Measurements from ENCODE around the gene PCGF6. TPM values are rescaled to one million over a fixed set of nuclear protein-coding genes. Genes with fewer than 3 reads are reported as not detected.

The PCGF6 gene
- total RNA-seq, 2 experiments from 2014 or later, result 12.3 to 16.0 TPM

- no peak overlapping the region for H2AFZ ChIP-seq (ENCODE audit: low read length)
- H3K9me2 ChIP-seq (ENCODE audit: insufficient read depth, low read length), result no peaks in the 10 kb centered on the region
- TF ChIP-seq EZH2phosphoT487 (IDR thresholded peaks at IDR 0.05; ENCODE audit: borderline replicate concordance, low read depth, low read length), result no peak
- TF ChIP-seq, protein P1, sequence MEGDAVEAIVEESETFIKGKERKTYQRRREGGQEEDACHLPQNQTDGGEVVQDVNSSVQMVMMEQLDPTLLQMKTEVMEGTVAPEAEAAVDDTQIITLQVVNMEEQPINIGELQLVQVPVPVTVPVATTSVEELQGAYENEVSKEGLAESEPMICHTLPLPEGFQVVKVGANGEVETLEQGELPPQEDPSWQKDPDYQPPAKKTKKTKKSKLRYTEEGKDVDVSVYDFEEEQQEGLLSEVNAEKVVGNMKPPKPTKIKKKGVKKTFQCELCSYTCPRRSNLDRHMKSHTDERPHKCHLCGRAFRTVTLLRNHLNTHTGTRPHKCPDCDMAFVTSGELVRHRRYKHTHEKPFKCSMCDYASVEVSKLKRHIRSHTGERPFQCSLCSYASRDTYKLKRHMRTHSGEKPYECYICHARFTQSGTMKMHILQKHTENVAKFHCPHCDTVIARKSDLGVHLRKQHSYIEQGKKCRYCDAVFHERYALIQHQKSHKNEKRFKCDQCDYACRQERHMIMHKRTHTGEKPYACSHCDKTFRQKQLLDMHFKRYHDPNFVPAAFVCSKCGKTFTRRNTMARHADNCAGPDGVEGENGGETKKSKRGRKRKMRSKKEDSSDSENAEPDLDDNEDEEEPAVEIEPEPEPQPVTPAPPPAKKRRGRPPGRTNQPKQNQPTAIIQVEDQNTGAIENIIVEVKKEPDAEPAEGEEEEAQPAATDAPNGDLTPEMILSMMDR (conservative IDR thresholded peaks at IDR 0.05; ENCODE audit: low read length), result no peak
- H4K20me1 ChIP-seq (ENCODE audit: insufficient read depth, low read length), result no peaks in the 10 kb centered on the region
- no peak overlapping the region for H3K4me2 ChIP-seq (ENCODE audit: low read length)
- DNase-seq (ENCODE audit: low spot score), result no peak
- POLR2A ChIA-PET, result no interaction called here
- intact Hi-C loops (cut with micrococcal nuclease; ENCODE audit: unreplicated experiment), result no loop called here
- H3K27ac ChIP-seq (ENCODE audit: low read depth, low read length, poor library complexity, severe bottlenecking), result no peak overlapping the region
- CTCF ChIA-PET (ENCODE audit: unreplicated experiment), result no interaction called here
- H3K36me3 ChIP-seq (ENCODE audit: insufficient read depth, low read length), result no peaks in the 10 kb centered on the region
- no peaks in the 10 kb centered on the region for H3K4me1 ChIP-seq (ENCODE audit: insufficient read depth, low read length, poor library complexity, severe bottlenecking)
- no peak overlapping the region for H3K4me3 ChIP-seq (ENCODE audit: low read depth, low read length, poor library complexity, severe bottlenecking)
- no TSS peak for BruUV-seq (replicated peaks)
- no peaks in the 10 kb centered on the region for H3K9me3 ChIP-seq (ENCODE audit: low read length)
- H3K79me2 ChIP-seq (ENCODE audit: insufficient read depth, low read depth, low read length), result no peaks in the 10 kb centered on the region
Observed at GRCh38 chr10:103282961-103283360, 68.0 kb downstream of the PCGF6 start.

DNA sequence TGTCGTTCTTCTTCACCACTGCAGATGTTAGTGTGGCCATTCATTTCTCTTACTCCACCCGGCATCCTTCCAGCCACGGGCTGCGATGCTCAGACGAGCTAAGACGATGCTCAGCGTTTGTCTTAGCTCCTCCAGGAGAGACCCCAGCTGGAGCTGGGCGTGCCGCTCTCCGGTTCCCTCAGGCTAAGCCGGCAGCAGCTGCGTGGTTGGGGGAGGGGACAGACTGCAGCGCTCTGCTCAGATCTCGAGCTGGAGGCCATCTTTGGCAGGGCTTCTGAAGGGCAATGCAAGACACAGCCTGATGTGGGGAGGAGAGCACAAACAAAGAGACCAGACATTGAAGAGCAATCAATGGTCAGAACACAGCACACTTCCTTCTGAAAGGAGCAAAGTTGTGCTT, 69.2 kb downstream of the PCGF6 start:
- Histone ChIP-seq H3K9me3 (ENCODE audit: low read length) (no peaks in the 10 kb centered on the region), H3K4me1 (ENCODE audit: insufficient read depth, low read length, poor library complexity, severe bottlenecking) (no peaks in the 10 kb centered on the region), H3K4me2 (ENCODE audit: low read length) (no peak overlapping the region), H3K9me2 (ENCODE audit: insufficient read depth, low read length) (no peaks in the 10 kb centered on the region), H3K4me3 (ENCODE audit: low read depth, low read length, poor library complexity, severe bottlenecking) (no peak overlapping the region), H3K27ac (ENCODE audit: low read depth, low read length, poor library complexity, severe bottlenecking) (no peak overlapping the region), H3K79me2 (ENCODE audit: insufficient read depth, low read depth, low read length) (no peaks in the 10 kb centered on the region), H2AFZ (ENCODE audit: low read length) (no peak overlapping the region), H3K36me3 (ENCODE audit: insufficient read depth, low read length) (no peaks in the 10 kb centered on the region), H4K20me1 (ENCODE audit: insufficient read depth, low read length) (no peaks in the 10 kb centered on the region)
- intact Hi-C loops (cut with micrococcal nuclease; ENCODE audit: unreplicated experiment), result no loop called here
- TF ChIP-seq EZH2phosphoT487 (IDR thresholded peaks at IDR 0.05; ENCODE audit: borderline replicate concordance, low read depth, low read length), result no peak
- TF ChIP-seq, protein P1 (conservative IDR thresholded peaks at IDR 0.05; ENCODE audit: low read length), result no peak
- BruUV-seq (replicated peaks), result no TSS peak
- DNase-seq (ENCODE audit: low spot score), result no peak
- CTCF ChIA-PET (ENCODE audit: unreplicated experiment), result no interaction called here
- POLR2A ChIA-PET, result interaction anchor here (0.7 to 1.1 kb wide), 2 partner anchors 13 to 14 kb away, joined by 3 to 4 read pairs; no protein-coding TSS in a partner anchor

GRCh38 chr10:103280506-103280905, 70.4 kb downstream of the PCGF6 start:
- Histone ChIP-seq H3K4me3 (ENCODE audit: low read depth, low read length, poor library complexity, severe bottlenecking) (no peak overlapping the region), H4K20me1 (ENCODE audit: insufficient read depth, low read length) (no peaks in the 10 kb centered on the region), H3K4me1 (ENCODE audit: insufficient read depth, low read length, poor library complexity, severe bottlenecking) (no peaks in the 10 kb centered on the region), H3K27ac (ENCODE audit: low read depth, low read length, poor library complexity, severe bottlenecking) (no peak overlapping the region), H2AFZ (ENCODE audit: low read length) (no peak overlapping the region), H3K36me3 (ENCODE audit: insufficient read depth, low read length) (no peaks in the 10 kb centered on the region), H3K9me2 (ENCODE audit: insufficient read depth, low read length) (no peaks in the 10 kb centered on the region), H3K9me3 (ENCODE audit: low read length) (no peaks in the 10 kb centered on the region), H3K4me2 (ENCODE audit: low read length) (no peak overlapping the region), H3K79me2 (ENCODE audit: insufficient read depth, low read depth, low read length) (no peaks in the 10 kb centered on the region)
- TF ChIP-seq EZH2phosphoT487 (IDR thresholded peaks at IDR 0.05; ENCODE audit: borderline replicate concordance, low read depth, low read length), result no peak
- TF ChIP-seq, protein P1 (conservative IDR thresholded peaks at IDR 0.05; ENCODE audit: low read length), result no peak
- DNase-seq (ENCODE audit: low spot score), result no peak
- intact Hi-C loops (cut with micrococcal nuclease; ENCODE audit: unreplicated experiment), result no loop called here
- ChIA-PET POLR2A (interaction anchor here (0.9 kb wide), 1 partner anchor 300 kb away, joined by 4 read pairs; no protein-coding TSS in a partner anchor), CTCF (ENCODE audit: unreplicated experiment) (no interaction called here)
- no TSS peak for BruUV-seq (replicated peaks)
